Smooth muscle cell (in vitro differentiated cells): ENCODE data around the gene PPP3CA. TPM values are rescaled to one million over a fixed set of nuclear protein-coding genes. Genes with fewer than 3 reads are reported as not detected.
A peak's percentile ranks its signal among the peaks of the same experiment; 100 is the strongest.

Source experiments
- DNase-seq: peaks from one replicate; lab custom pipeline; 2025; ENCODE audit not compliant: unreplicated experiment; lab: John Stamatoyannopoulos, UW
- H2AFZ ChIP-seq: fragments of 200-600 bp; sonication (generic); 2 replicates; pipeline ENCODE4 v1.6.0; 2016; ENCODE audit warnings: antibody characterized with exemption, low read depth, mild to moderate bottlenecking
- H3F3A ChIP-seq: fragments of 200-600 bp; sonication (generic); 2 replicates; pipeline ENCODE4 v1.6.0; 2017; ENCODE audit warnings: antibody characterized with exemption, low read depth
- H3K27ac ChIP-seq: fragments of 200-600 bp; sonication (generic); 2 replicates; pipeline ENCODE4 v1.5.1; 2016; ENCODE audit warnings: low read depth, mild to moderate bottlenecking
- H3K27me3 ChIP-seq: fragments of 200-600 bp; sonication (generic); 2 replicates; pipeline ENCODE4 v1.6.1; 2016; ENCODE audit warnings: low read depth, mild to moderate bottlenecking
- H3K36me3 ChIP-seq: fragments of 200-600 bp; sonication (generic); 2 replicates; pipeline ENCODE4 v1.5.1; 2016; ENCODE audit warnings: low read depth
- H3K4me1 ChIP-seq: fragments of 200-600 bp; sonication (generic); 2 replicates; pipeline ENCODE4 v1.5.1; 2016; ENCODE audit warnings: low read depth
- H3K4me2 ChIP-seq: fragments of 200-600 bp; sonication (generic); 2 replicates; pipeline ENCODE4 v1.6.0; 2016; ENCODE audit warnings: mild to moderate bottlenecking
- H3K4me3 ChIP-seq: fragments of 200-600 bp; sonication (generic); 2 replicates; pipeline ENCODE4 v1.5.1; 2016; ENCODE audit warnings: mild to moderate bottlenecking
- H3K79me2 ChIP-seq: fragments of 200-600 bp; sonication (generic); 2 replicates; pipeline ENCODE4 v1.6.0; 2016; ENCODE audit warnings: low read depth, mild to moderate bottlenecking
- H3K9ac ChIP-seq: fragments of 200-600 bp; sonication (generic); 2 replicates; pipeline ENCODE4 v1.6.0; 2016; ENCODE audit warnings: low read depth
- H3K9me3 ChIP-seq: fragments of 200-600 bp; sonication (generic); replicated peaks from 2 replicates; pipeline ENCODE4 v1.5.1; 2016; ENCODE audit warnings: low read depth
- H4K20me1 ChIP-seq: fragments of 200-600 bp; sonication (generic); 2 replicates; pipeline ENCODE4 v1.6.0; 2016; ENCODE audit warnings: low read depth
- CTCF ChIP-seq: fragments of 200-600 bp; sonication (generic); IDR thresholded peaks from 2 replicates; pipeline ENCODE4 v1.5.1; 2017; ENCODE audit warnings: borderline replicate concordance, mild to moderate bottlenecking, antibody characterized with exemption; ENCODE audit not compliant: insufficient read depth, poor library complexity, severe bottlenecking
- WGBS: methylation state at CpG from one replicate; pipeline ENCODE4 v1.1.7; 2016; ENCODE audit warnings: low lambda C conversion rate; 5-methylcytosine and 5-hydroxymethylcytosine counted together
- polyA plus RNA-seq: library from polyadenylated mRNA; unstranded; fragments of >200 nt; fragmentation: Nextera tagmentation; extraction: Ambion mirVana; gene quantifications from 2 replicates; pipeline ENCODE4 v1.2.1, GENCODE V29; 2016
- total RNA-seq: library from RNA; depleted of rRNA; stranded (reverse); fragments of >200 nt; gene quantifications from 2 replicates; pipeline ENCODE4 v1.2.3, GENCODE V29; 2014

Gene PPP3CA
- total and polyA plus RNA-seq, 2 experiments from 2014 or later: 16.2 to 96.1 TPM

- Histone ChIP-seq H3K27ac (peak overlapping the region; percentile 16), H3K4me2 (no peak overlapping the region), H4K20me1 (peaks cover 87% of the 10 kb centered on the region), H2AFZ (no peak overlapping the region), H3K4me1 (peaks cover 5% of the 10 kb centered on the region), H3F3A (no peaks in the 10 kb centered on the region), H3K4me3 (no peak overlapping the region), H3K27me3 (no peaks in the 10 kb centered on the region), H3K36me3 (no peaks in the 10 kb centered on the region), H3K9ac (no peak overlapping the region), H3K79me2 (peaks cover 97% of the 10 kb centered on the region), H3K9me3 (no peaks in the 10 kb centered on the region)
- DNase-seq: no peak
- no peak for TF ChIP-seq CTCF
Observed at GRCh38 chr4:101295691-101296090, 51.6 kb downstream of the PPP3CA start.

GRCh38 chr4:101294597-101294996 is 52.7 kb downstream of the PPP3CA start:
- peaks cover 95% of the 10 kb centered on the region for H3K79me2 ChIP-seq
- no peak overlapping the region for H3K27ac ChIP-seq
- no peaks in the 10 kb centered on the region for H3K27me3 ChIP-seq
- no peak overlapping the region for H3K4me2 ChIP-seq
- H3K4me3 ChIP-seq: no peak overlapping the region
- no peak overlapping the region for H2AFZ ChIP-seq
- no peak overlapping the region for H3K9ac ChIP-seq
- WGBS: 92% methylated on average over 3 of the region's 3 CpGs
- H3F3A ChIP-seq: no peaks in the 10 kb centered on the region
- H3K4me1 ChIP-seq: peaks cover 5% of the 10 kb centered on the region
- no peak for TF ChIP-seq CTCF
- DNase-seq: no peak
- peaks cover 87% of the 10 kb centered on the region for H4K20me1 ChIP-seq
- no peaks in the 10 kb centered on the region for H3K36me3 ChIP-seq
- no peaks in the 10 kb centered on the region for H3K9me3 ChIP-seq

GRCh38 chr4:101292901-101293300 is 54.4 kb downstream of the PPP3CA start:
- H3F3A ChIP-seq: no peaks in the 10 kb centered on the region
- no peak for TF ChIP-seq CTCF
- H3K4me2 ChIP-seq: no peak overlapping the region
- no peak overlapping the region for H3K27ac ChIP-seq
- H4K20me1 ChIP-seq: peaks cover 86% of the 10 kb centered on the region
- H3K27me3 ChIP-seq: no peaks in the 10 kb centered on the region
- H3K4me3 ChIP-seq: no peak overlapping the region
- H3K4me1 ChIP-seq: peaks cover 5% of the 10 kb centered on the region
- no peaks in the 10 kb centered on the region for H3K9me3 ChIP-seq
- no peak for DNase-seq
- H3K36me3 ChIP-seq: no peaks in the 10 kb centered on the region
- H3K9ac ChIP-seq: no peak overlapping the region
- WGBS: 93% methylated on average over 2 of the region's 2 CpGs
- H3K79me2 ChIP-seq: peaks cover 93% of the 10 kb centered on the region
- H2AFZ ChIP-seq: no peak overlapping the region

GRCh38 chr4:101292214-101292613 is 55.1 kb downstream of the PPP3CA start:
- Histone ChIP-seq H3K27ac (no peak overlapping the region), H3K36me3 (no peaks in the 10 kb centered on the region), H2AFZ (no peak overlapping the region), H3K27me3 (no peaks in the 10 kb centered on the region), H3K4me2 (no peak overlapping the region), H3K9me3 (no peaks in the 10 kb centered on the region), H3K4me3 (no peak overlapping the region), H4K20me1 (peaks cover 86% of the 10 kb centered on the region), H3K9ac (no peak overlapping the region), H3F3A (no peaks in the 10 kb centered on the region), H3K4me1 (peaks cover 5% of the 10 kb centered on the region), H3K79me2 (peaks cover 93% of the 10 kb centered on the region)
- WGBS: 31% methylated on average over 4 of the region's 4 CpGs
- DNase-seq: no peak
- TF ChIP-seq CTCF: no peak
